ENCODE results near the gene ROBO1.

Gene ROBO1

DNA sequence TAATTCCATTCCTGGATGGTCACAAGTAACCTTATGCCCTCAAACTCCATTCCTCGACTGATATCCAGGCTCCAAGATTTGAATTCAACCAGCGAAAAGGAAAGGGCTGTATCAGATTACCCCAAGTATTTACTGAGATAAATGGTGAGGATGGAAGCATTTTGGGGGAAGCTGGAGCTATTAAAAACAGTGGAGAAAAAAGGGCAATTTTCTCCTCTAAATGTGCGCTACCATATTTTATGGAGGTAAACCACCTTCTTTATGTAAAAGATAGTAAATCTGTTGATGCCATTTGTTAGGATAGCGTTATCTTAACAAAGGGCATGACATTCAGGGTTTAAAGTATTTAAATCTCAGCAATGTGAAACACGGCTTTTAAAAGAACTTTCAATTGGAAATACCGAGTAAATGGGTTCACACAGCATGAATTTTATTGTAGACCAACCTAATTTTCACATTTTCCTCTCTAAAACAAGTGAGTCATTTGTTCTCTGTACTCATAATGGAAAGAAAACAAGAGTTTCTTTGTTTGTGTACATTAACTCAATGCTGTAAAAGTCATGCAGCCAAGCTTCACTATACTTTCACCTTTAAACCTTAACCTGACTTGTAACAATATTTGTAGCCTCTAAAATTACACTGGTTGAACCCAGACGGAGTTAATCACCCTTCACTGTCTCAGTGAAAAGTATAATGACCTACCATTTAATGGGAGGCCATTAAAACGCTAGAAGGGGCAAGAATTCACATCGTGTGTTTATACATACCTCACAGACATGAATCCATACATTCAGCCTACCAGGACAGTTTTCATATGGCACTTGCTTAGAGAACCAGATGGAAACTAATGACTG, 773.4 kb downstream of the ROBO1 start:
- TF ChIP-seq, protein P1, sequence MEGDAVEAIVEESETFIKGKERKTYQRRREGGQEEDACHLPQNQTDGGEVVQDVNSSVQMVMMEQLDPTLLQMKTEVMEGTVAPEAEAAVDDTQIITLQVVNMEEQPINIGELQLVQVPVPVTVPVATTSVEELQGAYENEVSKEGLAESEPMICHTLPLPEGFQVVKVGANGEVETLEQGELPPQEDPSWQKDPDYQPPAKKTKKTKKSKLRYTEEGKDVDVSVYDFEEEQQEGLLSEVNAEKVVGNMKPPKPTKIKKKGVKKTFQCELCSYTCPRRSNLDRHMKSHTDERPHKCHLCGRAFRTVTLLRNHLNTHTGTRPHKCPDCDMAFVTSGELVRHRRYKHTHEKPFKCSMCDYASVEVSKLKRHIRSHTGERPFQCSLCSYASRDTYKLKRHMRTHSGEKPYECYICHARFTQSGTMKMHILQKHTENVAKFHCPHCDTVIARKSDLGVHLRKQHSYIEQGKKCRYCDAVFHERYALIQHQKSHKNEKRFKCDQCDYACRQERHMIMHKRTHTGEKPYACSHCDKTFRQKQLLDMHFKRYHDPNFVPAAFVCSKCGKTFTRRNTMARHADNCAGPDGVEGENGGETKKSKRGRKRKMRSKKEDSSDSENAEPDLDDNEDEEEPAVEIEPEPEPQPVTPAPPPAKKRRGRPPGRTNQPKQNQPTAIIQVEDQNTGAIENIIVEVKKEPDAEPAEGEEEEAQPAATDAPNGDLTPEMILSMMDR (IDR thresholded peaks at IDR 0.05; ENCODE audit: low read depth, low read length, missing control alignments) = no peak
- DNase-seq (ENCODE audit: low read depth) = no peak
- no peak overlapping the region for H3K4me3 ChIP-seq (ENCODE audit: low read depth, low read length)

DNA sequence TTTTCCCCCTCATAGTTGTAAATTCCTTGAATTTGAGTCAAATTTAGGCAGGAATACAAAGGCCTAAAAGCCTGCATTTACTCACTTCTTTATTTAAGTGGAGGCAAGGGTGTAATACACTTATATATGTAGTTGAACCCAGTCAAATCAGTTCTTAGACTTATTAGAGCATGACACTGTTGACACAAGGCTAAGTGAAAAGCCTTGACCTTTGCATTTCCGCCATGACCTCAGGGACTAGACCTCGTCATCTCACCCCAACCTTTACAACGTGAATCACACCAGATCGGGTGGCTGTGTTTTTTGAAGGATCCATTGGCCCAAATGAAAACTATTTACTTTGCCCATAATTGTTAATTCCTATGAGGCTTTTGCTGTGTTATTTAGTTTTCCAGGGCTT, 774.4 kb downstream of the ROBO1 start:
- TF ChIP-seq, protein P1 (IDR thresholded peaks at IDR 0.05; ENCODE audit: low read depth, low read length, missing control alignments) = no peak
- no peak for DNase-seq (ENCODE audit: low read depth)
- no peak overlapping the region for H3K4me3 ChIP-seq (ENCODE audit: low read depth, low read length)

DNA sequence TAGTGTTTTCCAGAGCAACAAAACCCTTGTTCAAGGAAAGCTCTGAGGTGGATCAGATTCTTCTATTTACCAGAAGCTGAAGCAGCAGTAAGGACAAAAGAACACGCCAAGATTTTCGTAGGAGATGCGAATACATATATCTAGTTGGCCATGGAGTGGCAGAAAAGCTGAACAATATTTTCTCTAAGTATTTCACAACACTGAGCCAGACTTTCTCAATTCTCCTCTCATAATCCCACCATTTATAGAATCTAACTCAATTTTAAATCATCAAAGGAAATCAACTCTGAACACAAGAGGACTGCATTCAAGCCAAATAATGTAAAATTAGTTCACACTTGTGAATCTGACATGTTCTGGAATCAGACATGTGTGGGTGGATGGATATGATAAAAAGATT, 775.0 kb downstream of the ROBO1 start:
- H3K4me3 ChIP-seq (ENCODE audit: low read depth, low read length) = no peak overlapping the region
- TF ChIP-seq, protein P1 (IDR thresholded peaks at IDR 0.05; ENCODE audit: low read depth, low read length, missing control alignments) = no peak
- DNase-seq (ENCODE audit: low read depth) = no peak

DNA sequence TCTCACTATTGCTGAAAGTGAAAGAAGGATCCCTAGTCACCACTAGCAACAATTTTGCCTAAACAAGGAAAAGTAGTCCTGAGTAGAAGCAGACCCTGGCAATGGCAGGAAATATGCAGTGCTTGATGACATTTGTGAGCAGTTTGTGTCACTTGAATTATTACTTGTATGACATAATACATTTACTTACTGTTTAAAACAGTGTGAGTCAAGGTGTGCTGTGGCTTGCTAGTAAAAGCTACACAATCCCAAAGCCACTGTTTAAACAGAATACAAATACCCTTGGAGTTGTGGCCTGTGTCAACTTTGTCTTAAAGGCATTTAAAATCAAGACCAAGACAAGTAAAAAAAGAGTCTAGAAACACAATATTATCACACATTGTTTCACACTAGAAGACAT, 775.4 kb downstream of the ROBO1 start:
- TF ChIP-seq, protein P1 (IDR thresholded peaks at IDR 0.05; ENCODE audit: low read depth, low read length, missing control alignments) = no peak
- no peak overlapping the region for H3K4me3 ChIP-seq (ENCODE audit: low read depth, low read length)
- DNase-seq (ENCODE audit: low read depth) = no peak

DNA sequence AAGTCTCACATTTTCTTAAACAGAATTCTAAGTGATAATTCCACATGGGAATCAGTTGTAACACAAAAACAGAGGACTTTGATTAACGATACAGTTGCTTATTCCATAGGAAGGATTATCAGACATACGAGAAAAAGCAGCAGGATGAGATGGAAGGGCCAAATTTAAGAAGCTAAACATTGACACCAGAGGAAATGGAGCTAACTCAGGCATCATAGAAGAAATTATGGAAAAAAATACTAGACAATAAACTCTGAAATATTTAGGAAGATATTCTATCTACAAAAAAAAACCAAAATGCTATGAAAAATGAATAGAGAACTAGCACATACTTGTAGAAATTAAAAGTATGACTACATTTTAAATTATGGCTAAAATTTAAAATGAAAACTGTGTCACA, 776.1 kb downstream of the ROBO1 start:
- no peak for DNase-seq (ENCODE audit: low read depth)
- TF ChIP-seq, protein P1 (IDR thresholded peaks at IDR 0.05; ENCODE audit: low read depth, low read length, missing control alignments) = no peak
- H3K4me3 ChIP-seq (ENCODE audit: low read depth, low read length) = no peak overlapping the region

DNA sequence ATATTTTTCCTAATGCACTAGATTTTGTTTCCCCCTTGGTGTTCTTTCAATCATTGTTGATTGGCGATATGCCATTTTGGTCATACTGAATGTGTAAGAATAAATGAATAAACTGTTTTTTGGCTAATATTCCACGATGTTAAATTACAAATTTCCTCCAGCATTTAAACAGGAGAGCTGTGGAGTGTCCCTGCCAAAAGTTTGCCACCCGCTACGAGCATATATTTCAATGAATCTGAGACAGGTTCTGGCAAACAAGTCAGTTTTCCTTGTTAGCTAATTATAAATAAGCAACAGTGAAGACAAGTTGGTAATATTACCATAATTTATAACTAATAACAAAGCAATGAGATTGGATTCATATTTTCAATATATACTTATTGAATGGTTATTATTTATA, 777.6 kb downstream of the ROBO1 start:
- TF ChIP-seq, protein P1 (IDR thresholded peaks at IDR 0.05; ENCODE audit: low read depth, low read length, missing control alignments) = no peak
- H3K4me3 ChIP-seq (ENCODE audit: low read depth, low read length) = no peak overlapping the region
- DNase-seq (ENCODE audit: low read depth) = no peak

DNA sequence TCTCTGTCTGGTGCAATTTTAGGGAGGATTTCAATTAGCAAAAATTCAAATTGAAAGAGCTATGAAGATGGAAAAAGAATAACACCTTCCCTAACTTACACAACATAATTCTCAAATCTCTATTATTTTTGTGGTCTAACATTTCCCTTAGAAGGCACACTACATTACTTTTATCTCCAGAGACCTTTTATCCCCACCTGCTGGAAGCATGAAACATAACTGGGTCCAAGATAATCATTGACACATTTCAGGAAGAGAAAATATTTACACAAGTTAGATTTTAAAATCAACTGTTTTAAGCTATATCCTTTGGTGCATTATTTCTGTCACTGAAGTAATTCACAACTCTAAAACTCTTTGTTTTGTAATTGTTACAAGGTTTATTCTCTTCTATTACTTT, 779.5 kb downstream of the ROBO1 start:
- DNase-seq (ENCODE audit: low read depth) = no peak
- no peak overlapping the region for H3K4me3 ChIP-seq (ENCODE audit: low read depth, low read length)
- TF ChIP-seq, protein P1 (IDR thresholded peaks at IDR 0.05; ENCODE audit: low read depth, low read length, missing control alignments) = no peak
